Measurements from ENCODE around the gene ITGAD. TPM values are rescaled to one million over a fixed set of nuclear protein-coding genes. Genes with fewer than 3 reads are reported as not detected.

The ITGAD gene
- total RNA-seq, 1 experiment from 2014 or later = not detected

GRCh38 chr16:31348579-31348978 is 44.6 kb upstream of the ITGAD start:
- TF ChIP-seq EZH2 (IDR thresholded peaks at IDR 0.05; ENCODE audit: borderline replicate concordance, low read depth, low read length, poor library complexity, severe bottlenecking) (no peak), CTCF (conservative IDR thresholded peaks at IDR 0.05; ENCODE audit: low read depth, low read length) (no peak)
- Histone ChIP-seq H3K27me3 (replicated peaks; ENCODE audit: insufficient read depth, low read depth, low read length, poor library complexity) (no peaks in the 10 kb centered on the region), H3K4me1 (ENCODE audit: insufficient read depth, low read length, poor library complexity, severe bottlenecking) (no peaks in the 10 kb centered on the region), H3K9me3 (ENCODE audit: low read depth, low read length, poor library complexity, severe bottlenecking) (no peaks in the 10 kb centered on the region), H3K27ac (ENCODE audit: low read depth, low read length, poor library complexity, severe bottlenecking) (no peak overlapping the region), H3K36me3 (ENCODE audit: insufficient read depth, low read length, poor library complexity, severe bottlenecking) (no peaks in the 10 kb centered on the region), H3K4me3 (ENCODE audit: low read depth, low read length, poor library complexity, severe bottlenecking) (no peak overlapping the region)
- CTCF ChIA-PET = no interaction called here
- POLR2A ChIA-PET (ENCODE audit: low non-redundant PET) = no interaction called here
- intact Hi-C loops (cut with micrococcal nuclease; ENCODE audit: unreplicated experiment) = no loop called here
- BruUV-seq (replicated peaks) = no TSS peak
- no peak for DNase-seq (ENCODE audit: low spot score)

GRCh38 chr16:31350275-31351005 is 42.7 kb upstream of the ITGAD start:
- Histone ChIP-seq H3K27me3 (replicated peaks; ENCODE audit: insufficient read depth, low read depth, low read length, poor library complexity) (no peaks in the 10 kb centered on the region), H3K36me3 (ENCODE audit: insufficient read depth, low read length, poor library complexity, severe bottlenecking) (no peaks in the 10 kb centered on the region), H3K9me3 (ENCODE audit: low read depth, low read length, poor library complexity, severe bottlenecking) (no peaks in the 10 kb centered on the region), H3K27ac (ENCODE audit: low read depth, low read length, poor library complexity, severe bottlenecking) (no peak overlapping the region), H3K4me3 (ENCODE audit: low read depth, low read length, poor library complexity, severe bottlenecking) (no peak overlapping the region), H3K4me1 (ENCODE audit: insufficient read depth, low read length, poor library complexity, severe bottlenecking) (no peaks in the 10 kb centered on the region)
- POLR2A ChIA-PET (ENCODE audit: low non-redundant PET) = no interaction called here
- DNase-seq (ENCODE audit: low spot score) = no peak
- intact Hi-C loops (cut with micrococcal nuclease; ENCODE audit: unreplicated experiment) = no loop called here
- CTCF ChIA-PET = no interaction called here
- no peak for TF ChIP-seq EZH2 (IDR thresholded peaks at IDR 0.05; ENCODE audit: borderline replicate concordance, low read depth, low read length, poor library complexity, severe bottlenecking)
- TF ChIP-seq CTCF (conservative IDR thresholded peaks at IDR 0.05; ENCODE audit: low read depth, low read length) = no peak
- BruUV-seq (replicated peaks) = no TSS peak

- H3K4me3 ChIP-seq (ENCODE audit: low read depth, low read length, poor library complexity, severe bottlenecking) = no peak overlapping the region
- no peaks in the 10 kb centered on the region for H3K4me1 ChIP-seq (ENCODE audit: insufficient read depth, low read length, poor library complexity, severe bottlenecking)
- TF ChIP-seq CTCF (conservative IDR thresholded peaks at IDR 0.05; ENCODE audit: low read depth, low read length) (no peak), EZH2 (IDR thresholded peaks at IDR 0.05; ENCODE audit: borderline replicate concordance, low read depth, low read length, poor library complexity, severe bottlenecking) (no peak)
- intact Hi-C loops (cut with micrococcal nuclease; ENCODE audit: unreplicated experiment) = no loop called here
- no peaks in the 10 kb centered on the region for H3K36me3 ChIP-seq (ENCODE audit: insufficient read depth, low read length, poor library complexity, severe bottlenecking)
- H3K9me3 ChIP-seq (ENCODE audit: low read depth, low read length, poor library complexity, severe bottlenecking) = no peaks in the 10 kb centered on the region
- H3K27ac ChIP-seq (ENCODE audit: low read depth, low read length, poor library complexity, severe bottlenecking) = no peak overlapping the region
- no TSS peak for BruUV-seq (replicated peaks)
- ChIA-PET CTCF (no interaction called here), POLR2A (ENCODE audit: low non-redundant PET) (no interaction called here)
- DNase-seq (ENCODE audit: low spot score) = no peak
- H3K27me3 ChIP-seq (replicated peaks; ENCODE audit: insufficient read depth, low read depth, low read length, poor library complexity) = no peaks in the 10 kb centered on the region
These were observed 41.7 kb upstream of the ITGAD start for GRCh38 chr16:31351246-31351941.

Measured in A673 (cell line).